Measurements from ENCODE around the gene NACC1. TPM values are rescaled to one million over a fixed set of nuclear protein-coding genes. Genes with fewer than 3 reads are reported as not detected.
"Not testable (repeated sequence)": the region's sequence is repeated elsewhere in the genome, so short reads cannot be mapped to it uniquely, and the experiment has no call there.

The NACC1 gene
- total RNA-seq, 2 donors from 2014 or later, result 129 to 138 TPM

DNA sequence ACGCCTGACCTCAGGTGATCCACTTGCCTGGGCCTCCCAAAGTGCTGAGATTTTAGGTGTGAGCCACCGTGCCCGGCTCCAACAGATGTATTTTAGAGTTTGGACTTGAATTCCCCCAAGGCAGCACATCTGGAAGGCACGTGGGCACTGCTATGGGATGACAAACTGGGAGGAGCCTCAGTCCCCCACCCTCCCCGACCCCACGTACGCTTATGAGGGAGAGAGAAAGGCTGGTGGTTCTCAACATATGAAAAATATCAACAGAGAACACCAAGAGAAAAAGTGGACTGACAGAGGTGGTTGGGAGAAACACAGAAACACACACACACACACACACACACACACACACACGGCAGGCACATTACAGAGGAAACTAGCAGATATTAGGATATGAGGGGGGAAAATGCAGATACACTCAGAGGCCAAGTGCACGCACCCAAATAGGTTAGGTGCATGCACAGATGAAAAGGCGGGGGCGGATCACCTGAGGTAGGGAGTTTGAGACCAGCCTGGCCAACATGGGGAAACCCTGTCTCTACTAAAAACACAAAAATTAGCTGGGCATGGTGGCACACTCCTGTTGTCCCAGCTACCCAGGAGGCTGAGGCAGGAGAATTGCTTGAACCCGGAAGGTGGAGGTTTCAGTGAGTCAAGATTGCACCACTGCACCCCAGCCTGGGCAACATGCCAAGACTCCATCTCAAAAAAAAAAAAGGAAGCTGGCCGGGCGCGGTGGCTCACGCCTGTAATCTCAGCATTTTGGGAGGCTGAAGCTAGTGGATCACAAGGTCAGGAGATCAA is 28.9 kb downstream of the NACC1 start:
- H3K4me1 Mint-ChIP-seq (ENCODE audit: low read depth in 2 of 2), result peaks cover 29% of the 10 kb centered on the region in 2 donors
- H3K4me3 Mint-ChIP-seq, result no peak overlapping the region
- H3K27me3 Mint-ChIP-seq, result no peaks in the 10 kb centered on the region
- H3K36me3 Mint-ChIP-seq, result no peaks in the 10 kb centered on the region
- no peak overlapping the region for H3K27ac Mint-ChIP-seq
- no peaks in the 10 kb centered on the region for H3K9me3 Mint-ChIP-seq
- DNase-seq (ENCODE audit: low spot score), result no peak
- no peak for ATAC-seq

DNA sequence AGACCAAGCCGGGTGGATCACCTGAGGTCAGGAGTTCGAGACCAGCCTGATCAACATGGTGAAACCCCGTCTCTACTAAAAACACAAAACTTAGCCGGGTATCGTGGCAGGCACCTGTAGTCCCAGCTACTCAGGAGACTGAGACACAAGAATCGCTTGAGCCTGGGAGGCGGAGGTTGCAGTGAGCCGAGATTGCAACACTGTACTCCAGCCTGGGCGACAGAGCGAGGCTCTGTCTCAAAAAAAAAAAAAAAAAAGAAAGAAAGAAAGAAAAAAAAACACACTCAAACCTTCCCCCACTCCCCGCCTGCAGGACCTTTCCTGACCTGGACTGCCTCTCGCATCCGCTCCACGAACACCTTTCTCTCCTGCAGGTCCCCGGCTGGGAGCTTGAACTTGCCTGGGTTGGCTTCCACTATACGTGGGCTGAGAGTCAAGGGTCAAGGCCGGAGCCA is 31.1 kb downstream of the NACC1 start:
- ATAC-seq; H3K9me3 Mint-ChIP-seq; H3K27me3 Mint-ChIP-seq; DNase-seq (ENCODE audit: low spot score): not testable (repeated sequence)
- peaks cover 41 to 42% of the 10 kb centered on the region in 2 donors for H3K4me1 Mint-ChIP-seq (ENCODE audit: low read depth in 2 of 2)
- peak overlapping the region; percentile 59 to 93 for H3K27ac Mint-ChIP-seq
- H3K36me3 Mint-ChIP-seq, result peaks cover 10% of the 10 kb centered on the region
- H3K4me3 Mint-ChIP-seq, result peak overlapping the region; percentile 94

DNA sequence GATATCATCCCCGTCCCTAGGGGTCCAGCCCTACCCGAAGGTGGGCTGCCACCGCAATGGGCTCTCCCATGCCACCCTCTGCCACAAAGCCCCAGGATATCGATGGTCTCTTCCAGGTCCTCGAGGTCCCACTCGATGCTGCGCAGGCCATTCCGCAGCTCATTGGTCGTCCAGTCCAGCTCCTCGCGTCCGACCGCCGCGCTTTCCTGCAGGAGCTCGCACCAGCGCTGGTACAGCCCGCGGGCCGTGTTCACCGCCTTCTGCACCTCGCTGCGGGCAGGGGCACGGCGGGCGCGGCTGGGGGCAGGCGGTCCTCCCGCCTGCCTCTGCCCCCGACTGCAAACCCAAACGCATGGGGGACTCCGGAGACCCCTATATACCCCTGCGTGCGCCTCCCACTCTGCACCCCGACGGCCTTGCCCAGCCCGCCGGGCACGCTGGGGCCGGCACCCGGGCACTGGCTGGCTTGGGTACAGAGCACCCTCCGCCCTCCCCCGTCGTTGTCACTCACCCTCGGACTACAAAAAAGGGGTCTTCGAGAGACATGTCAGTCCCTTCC is 31.6 kb downstream of the NACC1 start:
- Mint-ChIP-seq H3K4me3 (peak overlapping the region; percentile 94), H3K27ac (peak overlapping the region; percentile 93 to 98), H3K4me1 (ENCODE audit: low read depth in 2 of 2) (peaks cover 44 to 47% of the 10 kb centered on the region in 2 donors), H3K36me3 (peaks cover 15% of the 10 kb centered on the region), H3K9me3 (no peaks in the 10 kb centered on the region), H3K27me3 (no peaks in the 10 kb centered on the region)
- DNase-seq (ENCODE audit: low spot score), result no peak
- ATAC-seq, result peak; percentile 0

DNA sequence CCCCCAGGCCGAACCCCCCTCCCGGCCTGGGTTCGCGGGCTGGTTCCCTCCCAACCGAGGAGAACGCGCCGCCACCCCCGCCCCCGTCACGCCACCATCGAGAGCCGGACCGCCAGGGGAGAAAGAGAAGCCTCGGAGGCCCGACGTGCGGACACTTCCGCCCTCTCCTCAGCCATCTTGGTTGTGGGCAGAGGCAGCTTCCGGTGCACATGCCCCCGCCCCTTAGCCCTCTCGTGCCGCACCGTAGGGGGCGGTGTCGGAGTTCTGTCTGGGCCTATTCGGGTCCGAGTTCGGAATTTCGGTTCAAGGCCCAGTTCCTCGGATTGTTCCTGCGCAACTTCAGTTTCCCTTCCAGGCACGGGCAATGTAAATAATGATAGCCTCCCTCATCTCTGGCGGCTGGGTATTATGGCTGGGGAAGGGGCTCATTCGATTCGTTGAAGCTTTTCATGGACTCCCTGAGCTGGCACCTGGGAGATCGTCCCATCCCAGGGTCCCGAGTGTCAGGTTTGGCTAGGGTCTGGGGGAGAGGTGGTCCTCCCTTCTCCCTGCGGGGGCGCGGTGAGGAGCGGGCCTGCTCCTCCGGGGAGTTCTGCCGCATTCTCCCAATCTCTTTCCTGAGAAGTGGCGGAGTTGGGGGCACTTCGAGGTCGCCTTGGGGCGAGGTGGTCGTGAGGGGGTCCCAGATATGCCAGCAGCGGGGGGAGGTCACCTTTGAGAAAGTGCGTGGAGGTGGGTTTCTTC is 32.3 kb downstream of the NACC1 start, which contains the start of the genes IER2 and STX10:
IER2 (plus strand) TSS at position 225 of the 744 bp plus-strand sequence. CDS start 2,776 bp downstream, outside the sequence.
STX10 (minus strand) TSS at position 189 of the 744 bp plus-strand sequence. CDS start 202 bp downstream, outside the sequence.
- Mint-ChIP-seq H3K36me3 (peaks cover 15% of the 10 kb centered on the region), H3K4me1 (ENCODE audit: low read depth in 2 of 2) (peaks cover 44 to 53% of the 10 kb centered on the region in 2 donors), H3K9me3 (no peaks in the 10 kb centered on the region), H3K27me3 (no peaks in the 10 kb centered on the region), H3K27ac (peak within 1 kb of the TSS; percentile 93 to 98), H3K4me3 (peak within 1 kb of the TSS; percentile 94)
- ATAC-seq (peak; percentile 70 to 76), DNase-seq (ENCODE audit: low spot score) (peak; percentile 96)

DNA sequence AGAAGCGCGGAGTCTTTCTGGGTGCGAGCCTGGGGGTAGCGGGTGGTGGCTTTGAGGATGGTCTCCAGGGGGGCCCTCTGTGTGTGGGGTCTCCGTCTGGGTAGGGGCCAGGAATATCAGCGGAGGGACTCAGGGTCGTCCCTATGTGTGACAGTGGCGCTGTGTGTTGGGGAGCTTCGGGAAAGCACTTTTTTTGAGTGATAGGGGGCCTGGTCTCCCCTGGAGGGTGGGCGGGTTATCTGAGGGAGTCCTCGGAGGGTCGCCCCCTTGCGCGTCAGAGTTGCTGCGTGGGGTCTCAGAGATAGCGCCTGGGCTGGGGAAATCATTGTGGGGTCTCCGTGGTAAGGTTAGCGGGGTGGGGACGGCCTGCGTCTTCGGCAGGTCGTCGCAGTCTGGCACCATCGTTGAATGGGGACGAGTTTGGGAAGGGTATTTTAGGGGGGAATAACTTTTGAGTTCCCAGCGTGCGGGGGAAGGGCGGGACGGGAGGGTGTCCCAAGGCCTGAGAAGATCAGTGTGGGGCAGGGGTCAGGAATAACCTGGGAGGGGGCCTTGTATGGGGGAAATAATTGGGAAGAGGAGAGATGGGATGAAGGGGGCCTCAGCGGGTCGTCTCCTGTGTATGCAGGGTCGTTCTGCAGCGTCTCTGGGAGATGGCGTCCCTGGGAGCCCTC is 33.0 kb downstream of the NACC1 start:
- DNase-seq (ENCODE audit: low spot score) (no peak), ATAC-seq (no peak)
- Mint-ChIP-seq H3K4me1 (ENCODE audit: low read depth in 2 of 2) (peaks cover 49 to 55% of the 10 kb centered on the region in 2 donors), H3K27ac (peak overlapping the region; percentile 93 to 98), H3K4me3 (peak overlapping the region; percentile 94), H3K27me3 (no peaks in the 10 kb centered on the region), H3K9me3 (no peaks in the 10 kb centered on the region), H3K36me3 (peaks cover 15% of the 10 kb centered on the region)

DNA sequence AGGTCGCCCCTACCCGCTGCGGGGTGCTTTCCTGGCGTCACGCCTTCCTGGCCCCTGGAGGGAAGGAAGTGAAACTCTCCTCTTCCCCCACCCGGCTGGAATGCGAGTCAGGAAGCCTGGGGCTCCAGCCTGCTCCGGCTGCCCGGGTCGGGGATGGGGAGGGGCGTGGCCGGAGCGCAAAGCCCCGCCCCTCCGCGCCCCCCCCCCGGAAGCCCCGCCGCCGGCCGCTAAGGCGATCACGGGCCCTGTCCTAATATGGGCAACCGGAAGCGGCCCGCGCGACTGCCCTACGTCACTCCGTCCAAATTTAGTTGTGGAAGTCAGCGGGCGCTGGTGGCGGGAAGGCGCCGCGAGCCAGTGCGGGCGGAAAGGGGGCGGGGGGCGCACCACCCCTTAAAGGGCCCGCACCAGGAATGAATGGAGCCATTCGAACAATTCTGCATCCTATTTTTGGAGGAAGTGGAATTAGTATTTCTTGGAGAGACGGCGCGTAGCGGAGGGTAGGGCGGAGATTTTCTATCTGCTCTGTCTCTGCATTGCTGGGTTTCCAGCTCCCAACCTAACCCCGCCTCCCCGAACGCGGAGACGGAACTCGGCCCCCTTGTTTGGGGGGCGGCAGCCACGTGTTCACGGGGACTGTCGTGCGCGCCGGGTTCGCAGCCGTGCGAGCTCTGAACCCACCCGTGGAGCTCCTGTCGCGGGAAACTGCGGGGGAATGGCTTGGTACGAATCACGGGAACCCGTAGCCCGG is 33.7 kb downstream of the NACC1 start:
- Mint-ChIP-seq H3K4me1 (ENCODE audit: low read depth in 2 of 2) (peaks cover 55 to 61% of the 10 kb centered on the region in 2 donors), H3K27me3 (no peaks in the 10 kb centered on the region), H3K27ac (peak overlapping the region; percentile 93 to 98), H3K9me3 (no peaks in the 10 kb centered on the region), H3K4me3 (peak overlapping the region; percentile 94), H3K36me3 (peaks cover 15% of the 10 kb centered on the region)
- peak; percentile 96 for DNase-seq (ENCODE audit: low spot score)
- ATAC-seq, result peak; percentile 73

DNA sequence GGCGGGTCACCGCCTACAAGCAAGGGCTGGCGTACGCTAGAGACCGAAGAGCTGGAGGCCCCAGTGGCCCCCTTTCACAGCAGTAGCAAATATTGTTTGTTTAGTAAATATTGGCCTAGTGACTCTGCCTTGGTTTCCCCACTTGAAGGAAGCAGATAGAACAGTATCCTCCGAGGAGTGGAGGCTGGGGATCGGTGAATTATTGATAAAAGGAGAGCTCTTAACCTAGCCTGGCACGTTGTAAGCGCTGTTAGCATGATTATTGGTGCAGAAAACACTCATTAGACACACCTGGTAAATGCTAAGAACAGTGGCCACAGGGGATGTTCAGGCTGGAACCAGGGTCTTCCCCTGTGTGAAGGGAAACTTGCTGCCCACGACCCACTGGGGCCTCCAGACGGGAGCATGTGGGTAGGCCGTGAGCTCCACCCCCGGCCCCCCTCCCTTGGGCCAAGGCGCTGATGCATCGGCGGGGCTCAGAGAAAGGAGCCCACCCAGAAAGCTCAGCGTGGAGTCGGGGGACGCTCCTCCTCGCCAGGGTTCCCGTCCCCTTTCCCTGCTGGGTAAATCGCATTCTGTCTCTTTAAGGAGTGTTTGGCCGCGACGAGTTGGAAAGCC is 34.4 kb downstream of the NACC1 start:
- no peak for DNase-seq (ENCODE audit: low spot score)
- Mint-ChIP-seq H3K9me3 (no peaks in the 10 kb centered on the region), H3K27ac (peak overlapping the region; percentile 93 to 98), H3K4me3 (peak overlapping the region; percentile 94), H3K27me3 (no peaks in the 10 kb centered on the region), H3K36me3 (peaks cover 15% of the 10 kb centered on the region), H3K4me1 (ENCODE audit: low read depth in 2 of 2) (peaks cover 58 to 64% of the 10 kb centered on the region in 2 donors)
- peak; percentile 6 to 30 for ATAC-seq

DNA sequence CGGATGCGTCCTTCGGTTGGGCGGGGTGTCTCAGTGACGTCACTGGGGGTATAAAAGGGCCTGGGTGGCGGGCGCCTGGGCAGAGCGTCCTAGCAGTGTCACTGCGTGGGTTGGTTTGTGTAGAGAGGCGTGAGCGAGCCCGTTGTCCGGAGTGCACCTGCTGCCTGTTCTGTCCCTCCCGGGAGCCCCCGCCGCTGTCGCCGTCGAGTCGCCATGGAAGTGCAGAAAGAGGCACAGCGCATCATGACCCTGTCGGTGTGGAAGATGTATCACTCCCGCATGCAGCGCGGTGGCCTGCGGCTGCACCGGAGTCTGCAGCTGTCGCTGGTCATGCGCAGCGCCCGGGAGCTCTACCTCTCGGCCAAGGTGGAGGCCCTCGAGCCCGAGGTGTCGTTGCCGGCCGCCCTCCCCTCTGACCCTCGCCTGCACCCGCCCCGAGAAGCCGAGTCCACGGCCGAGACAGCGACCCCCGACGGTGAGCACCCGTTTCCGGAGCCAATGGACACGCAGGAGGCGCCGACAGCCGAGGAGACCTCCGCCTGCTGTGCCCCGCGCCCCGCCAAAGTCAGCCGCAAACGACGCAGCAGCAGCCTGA is 35.0 kb downstream of the NACC1 start:
- H3K27me3 Mint-ChIP-seq, result no peaks in the 10 kb centered on the region
- peaks cover 64 to 70% of the 10 kb centered on the region in 2 donors for H3K4me1 Mint-ChIP-seq (ENCODE audit: low read depth in 2 of 2)
- peaks cover 15% of the 10 kb centered on the region for H3K36me3 Mint-ChIP-seq
- peak overlapping the region; percentile 94 for H3K4me3 Mint-ChIP-seq
- DNase-seq (ENCODE audit: low spot score), result peak; percentile 97
- peak; percentile 59 to 74 for ATAC-seq
- H3K9me3 Mint-ChIP-seq, result no peaks in the 10 kb centered on the region
- H3K27ac Mint-ChIP-seq, result peak overlapping the region; percentile 93 to 98

DNA sequence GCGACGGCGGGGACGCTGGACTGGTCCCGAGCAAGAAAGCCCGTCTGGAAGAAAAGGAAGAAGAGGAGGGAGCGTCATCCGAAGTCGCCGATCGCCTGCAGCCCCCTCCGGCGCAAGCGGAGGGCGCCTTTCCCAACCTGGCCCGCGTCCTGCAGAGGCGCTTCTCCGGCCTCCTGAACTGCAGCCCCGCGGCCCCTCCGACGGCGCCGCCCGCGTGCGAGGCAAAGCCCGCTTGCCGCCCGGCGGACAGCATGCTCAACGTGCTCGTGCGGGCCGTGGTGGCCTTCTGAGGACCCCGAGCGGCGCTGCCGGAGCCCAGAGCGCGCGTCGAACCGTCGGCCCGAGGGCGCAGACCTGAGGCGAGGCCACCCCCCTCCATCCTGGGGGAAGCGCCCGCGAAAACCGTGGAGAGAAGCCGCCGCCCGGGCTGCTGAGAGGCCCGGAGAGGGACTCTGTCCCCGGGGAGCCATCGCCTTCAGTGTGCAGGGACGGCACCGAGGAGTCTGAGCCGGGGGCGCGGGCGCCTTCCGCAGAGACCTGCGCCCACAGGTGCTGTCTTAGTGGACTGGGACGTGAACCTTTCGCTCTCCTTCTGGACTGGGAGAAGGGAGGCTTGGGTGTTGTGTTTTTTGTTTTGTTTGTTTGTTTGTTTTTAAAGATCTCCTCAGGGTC is 35.6 kb downstream of the NACC1 start:
- peaks cover 66 to 72% of the 10 kb centered on the region in 2 donors for H3K4me1 Mint-ChIP-seq (ENCODE audit: low read depth in 2 of 2)
- no peak for ATAC-seq
- H3K27ac Mint-ChIP-seq, result peak overlapping the region; percentile 93 to 98
- H3K27me3 Mint-ChIP-seq, result no peaks in the 10 kb centered on the region
- H3K4me3 Mint-ChIP-seq, result peak overlapping the region; percentile 94
- H3K36me3 Mint-ChIP-seq, result peaks cover 15% of the 10 kb centered on the region
- H3K9me3 Mint-ChIP-seq, result no peaks in the 10 kb centered on the region
- DNase-seq (ENCODE audit: low spot score), result no peak

DNA sequence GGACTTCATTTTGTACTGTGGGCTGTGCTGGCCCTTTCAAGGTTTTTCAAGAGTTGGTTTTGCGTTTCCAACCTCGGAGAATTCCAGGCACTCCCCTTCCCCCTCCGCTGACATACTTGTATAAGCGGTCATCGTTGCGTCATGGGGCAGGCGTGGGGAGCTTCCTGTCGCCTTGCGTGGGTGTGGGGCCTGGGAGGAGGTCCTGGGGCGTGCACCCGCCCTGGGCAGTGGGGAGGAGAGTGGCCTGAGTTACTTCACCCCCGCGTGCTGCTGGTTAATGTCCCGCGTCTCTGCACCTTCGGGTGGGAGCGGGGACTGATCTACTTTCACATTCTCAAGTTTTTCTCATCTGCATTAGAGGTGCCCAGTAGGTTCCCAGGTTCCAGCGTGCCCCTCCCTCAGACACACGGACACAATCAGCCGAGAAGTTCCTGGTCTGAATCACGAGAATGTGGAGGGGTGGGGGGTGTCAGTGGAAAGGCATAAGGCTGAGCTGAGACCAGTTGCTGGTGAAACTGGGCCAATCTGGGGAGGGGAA is 36.2 kb downstream of the NACC1 start:
- H3K27ac Mint-ChIP-seq, result peak overlapping the region; percentile 93 to 98
- H3K9me3 Mint-ChIP-seq, result no peaks in the 10 kb centered on the region
- ATAC-seq (peak in 1 of 2 donors; percentile 0), DNase-seq (ENCODE audit: low spot score) (peak; percentile 91)
- peak overlapping the region; percentile 94 for H3K4me3 Mint-ChIP-seq
- no peaks in the 10 kb centered on the region for H3K27me3 Mint-ChIP-seq
- H3K36me3 Mint-ChIP-seq, result peaks cover 15% of the 10 kb centered on the region
- H3K4me1 Mint-ChIP-seq (ENCODE audit: low read depth in 2 of 2), result peaks cover 60 to 66% of the 10 kb centered on the region in 2 donors

DNA sequence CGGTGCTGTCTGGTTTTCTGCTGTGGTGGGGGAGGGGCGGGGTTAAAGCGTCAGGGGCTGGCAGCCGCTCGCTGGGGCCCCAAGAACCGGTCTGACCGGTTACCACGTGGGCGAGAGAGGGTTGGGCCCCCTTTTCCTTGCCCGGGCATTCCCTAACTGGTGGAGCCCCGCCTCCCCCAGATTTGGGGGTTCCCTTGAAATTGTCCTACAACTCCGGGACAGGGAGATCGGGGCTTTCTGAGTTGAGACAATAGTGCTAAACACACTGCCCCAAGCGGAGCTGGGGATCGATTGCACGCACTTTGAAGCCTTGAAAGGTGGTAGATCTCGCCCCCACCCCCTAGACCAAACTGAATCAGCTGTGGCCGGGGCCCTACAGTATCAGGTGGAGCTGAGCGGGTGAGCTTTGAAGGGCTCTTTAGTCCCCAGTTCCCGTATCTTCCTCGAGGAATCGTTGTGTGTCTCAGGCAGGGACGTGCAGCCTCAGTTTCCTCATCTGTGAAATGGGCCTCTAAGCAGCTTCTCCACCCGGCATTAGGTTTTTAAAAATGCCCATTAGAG is 36.9 kb downstream of the NACC1 start:
- ATAC-seq, result peak; percentile 0 to 8
- peaks cover 58 to 65% of the 10 kb centered on the region in 2 donors for H3K4me1 Mint-ChIP-seq (ENCODE audit: low read depth in 2 of 2)
- peak; percentile 86 for DNase-seq (ENCODE audit: low spot score)
- H3K27me3 Mint-ChIP-seq, result no peaks in the 10 kb centered on the region
- peak overlapping the region; percentile 94 for H3K4me3 Mint-ChIP-seq
- H3K9me3 Mint-ChIP-seq, result no peaks in the 10 kb centered on the region
- peak overlapping the region; percentile 93 to 98 for H3K27ac Mint-ChIP-seq
- peaks cover 15% of the 10 kb centered on the region for H3K36me3 Mint-ChIP-seq

Data from natural killer cell treated with Interleukin-12 subunit alpha and Interleukin-12 subunit beta and Interleukin-15 and Interleukin-18, amount 100 ng/mL, for 72 hours (primary cell).